COLO668 (cell line): ENCODE measurements around the gene HOXD1.

Experiments
- DNase-seq: peaks from one replicate; lab custom pipeline; 2025; ENCODE audit not compliant: unreplicated experiment; lab: John Stamatoyannopoulos, UW

HOXD1 gene

GRCh38 chr2:176187899-176188773 is at the start of gene HOXD1:
Gene HOXD1 (plus strand): TSS chr2:176188668. CDS start chr2:176188802, 134 bp downstream.
- peak; percentile 89 for DNase-seq

DNA sequence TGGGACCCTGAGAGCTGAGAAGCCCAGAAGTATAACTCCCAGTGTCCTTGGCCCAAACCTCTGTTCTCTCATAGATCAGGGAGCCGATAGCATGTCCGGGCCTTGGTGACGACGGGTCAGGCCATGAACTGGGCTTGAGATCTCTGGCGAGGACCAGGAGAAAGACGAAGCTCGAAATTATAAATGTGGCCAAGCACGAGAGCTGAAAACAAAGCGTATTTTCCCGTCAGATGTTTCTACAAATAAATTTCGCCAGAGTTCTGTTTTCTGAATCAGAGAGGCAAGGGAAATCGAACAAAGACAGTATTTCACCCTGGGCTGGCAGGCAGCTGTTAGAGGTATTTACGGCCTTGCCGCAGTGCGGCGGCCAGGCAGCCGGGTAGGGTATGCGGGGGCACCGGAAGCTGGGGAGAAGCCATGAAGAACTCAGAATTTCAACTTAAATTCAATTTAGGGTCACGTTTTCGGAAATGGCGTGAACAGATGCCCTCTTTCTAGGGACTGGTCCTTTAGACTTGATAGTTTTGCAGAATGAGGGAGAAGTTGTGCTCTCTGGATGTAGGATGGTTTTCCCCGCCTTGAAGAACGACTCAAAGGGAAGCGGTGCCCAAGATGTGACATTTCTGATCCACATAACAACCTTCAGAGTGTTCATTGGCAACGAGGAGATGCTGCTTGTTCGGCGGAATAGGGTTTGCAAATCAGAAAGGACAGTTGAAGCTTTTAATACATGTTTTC is 49.4 kb upstream of the HOXD1 start:
- DNase-seq, result peak; percentile 22

DNA sequence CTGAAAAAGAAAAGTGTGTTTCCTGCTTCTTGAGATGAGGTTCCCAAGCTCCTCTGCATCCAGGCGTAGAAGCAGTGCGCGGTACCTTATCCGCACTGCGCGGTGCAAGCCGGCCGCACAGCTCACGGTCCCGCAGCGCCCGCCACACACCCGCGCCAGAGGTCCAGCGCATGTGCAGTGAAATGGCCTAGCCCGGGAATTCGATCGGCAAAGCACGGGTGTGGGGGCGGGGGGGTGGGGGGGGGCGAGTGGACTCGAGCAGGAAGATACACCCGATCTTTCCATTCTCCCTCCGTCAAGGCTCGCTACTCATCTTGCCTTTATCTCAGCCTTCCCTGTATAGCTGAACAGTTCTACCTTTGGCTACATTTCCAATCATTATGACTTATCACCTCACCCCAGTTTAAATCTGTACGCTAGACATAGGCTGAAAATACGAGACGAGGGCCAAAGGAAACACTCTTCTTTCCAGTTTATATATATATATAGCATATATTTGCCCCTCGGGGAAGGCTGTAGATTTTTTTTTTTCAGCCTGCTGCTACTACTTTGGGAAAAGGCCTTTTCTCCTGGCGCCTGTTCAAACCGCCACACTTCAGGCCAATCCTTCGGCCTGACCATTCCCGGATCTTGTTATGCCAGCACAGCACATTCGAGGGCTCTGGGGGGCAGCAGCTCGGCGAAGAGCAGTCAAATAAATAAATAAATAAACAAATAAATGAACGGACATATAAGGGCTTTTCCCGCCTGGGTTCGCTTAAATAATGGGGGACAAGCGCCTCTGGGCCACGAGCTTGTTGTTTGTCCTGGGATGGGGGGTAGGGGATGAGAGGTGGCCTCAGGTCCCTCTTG is 48.6 kb upstream of the HOXD1 start:
- peak; percentile 32 for DNase-seq

- peak; percentile 89 for DNase-seq
Observed at GRCh38 chr2:176140513-176141317, 47.8 kb upstream of the HOXD1 start.

DNA sequence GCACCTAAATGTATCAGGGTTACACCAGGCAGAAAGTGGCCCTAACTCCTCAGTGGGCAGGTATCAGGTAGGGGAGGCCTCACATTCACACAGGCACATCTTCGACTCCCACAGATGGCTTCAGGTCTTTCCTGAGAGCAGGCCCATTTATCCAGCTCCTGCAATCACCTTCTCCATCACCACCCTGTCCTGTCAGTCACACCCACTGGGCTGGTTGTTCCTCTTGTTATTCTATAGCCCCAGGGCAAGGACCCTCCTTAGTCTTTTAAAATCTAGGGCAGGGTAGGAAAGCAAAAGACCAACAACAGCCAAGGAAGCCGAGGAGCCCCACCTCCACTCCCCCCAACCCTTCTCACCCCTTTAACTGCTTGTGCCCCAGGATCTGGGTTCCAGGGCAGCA is 46.2 kb upstream of the HOXD1 start:
- no peak for DNase-seq

DNA sequence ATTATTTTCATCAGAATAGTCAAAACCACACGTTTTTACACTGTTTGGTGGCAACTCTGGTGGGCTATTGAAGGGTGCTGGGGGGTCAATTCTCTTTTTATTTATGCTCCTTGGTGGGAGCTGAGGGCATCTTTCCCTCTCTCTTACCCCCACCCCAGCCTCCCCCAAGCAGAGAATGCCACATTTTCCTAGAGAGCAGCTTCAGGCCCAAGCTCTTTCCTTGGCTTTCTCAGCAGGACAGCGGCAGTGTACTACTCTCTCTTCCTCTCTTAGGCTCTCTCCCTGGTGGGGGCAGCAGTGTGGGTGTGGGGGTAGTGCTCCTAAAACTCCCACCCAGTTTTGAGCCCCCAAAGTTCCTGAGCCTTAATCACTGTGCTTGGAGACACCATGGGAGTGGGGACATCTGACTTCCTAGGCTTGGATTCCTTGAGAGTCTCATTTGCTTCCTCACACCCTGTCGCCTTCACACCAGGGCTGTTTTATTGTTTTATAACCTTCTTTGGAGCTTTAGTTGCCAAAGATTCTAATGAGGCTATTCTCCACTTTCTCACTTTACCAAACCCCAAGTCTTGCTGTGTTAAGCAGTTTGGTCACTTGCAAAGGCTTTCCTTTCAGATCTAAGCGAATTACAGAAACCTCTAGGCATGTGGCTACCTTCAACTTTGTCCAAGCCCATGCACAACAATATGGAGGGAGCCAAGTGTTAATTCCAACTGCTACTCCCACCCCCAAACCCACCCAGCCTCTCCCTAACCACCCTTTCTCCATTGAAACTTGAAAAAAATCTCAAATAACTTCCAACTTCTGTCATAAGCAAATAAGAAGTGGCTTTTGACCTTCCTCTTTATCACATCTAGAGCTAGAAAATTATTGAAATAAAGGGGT is 43.1 kb upstream of the HOXD1 start:
- DNase-seq, result no peak

GRCh38 chr2:176146101-176146500 is 42.4 kb upstream of the HOXD1 start:
- DNase-seq, result no peak

- no peak for DNase-seq
Observed at GRCh38 chr2:176146645-176147044, 41.8 kb upstream of the HOXD1 start.

DNA sequence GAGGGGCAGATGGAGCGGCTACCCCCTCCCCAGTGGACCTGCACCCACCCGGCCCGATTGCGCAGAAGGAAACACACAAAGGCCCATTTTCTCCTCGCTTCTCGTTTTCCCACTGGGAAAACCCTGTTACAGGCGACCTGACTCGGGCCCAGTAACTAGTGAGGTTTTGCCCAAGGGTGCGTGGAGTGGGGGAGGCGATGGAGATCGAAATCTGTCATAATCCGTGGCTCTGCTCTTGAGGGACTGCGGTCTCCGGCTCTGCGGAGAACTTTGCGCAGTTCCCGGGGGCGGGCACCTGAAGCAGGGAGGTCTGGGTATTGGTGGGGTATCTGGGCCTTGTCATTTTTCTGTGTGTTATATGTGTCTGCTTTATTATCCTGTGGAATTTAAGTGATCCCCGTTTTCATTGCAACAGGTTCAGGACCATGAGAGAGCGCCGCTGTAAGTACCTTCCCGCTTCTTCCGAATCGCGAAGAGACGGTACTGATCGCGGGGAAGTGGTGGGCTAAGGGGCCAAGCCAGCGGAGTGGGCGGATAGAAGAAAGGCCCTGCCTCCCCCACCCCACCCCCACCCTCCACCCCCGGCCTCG is 41.2 kb upstream of the HOXD1 start:
- no peak for DNase-seq

GRCh38 chr2:176147800-176148496 is 40.5 kb upstream of the HOXD1 start:
- DNase-seq, result no peak

- no peak for DNase-seq
Observed at GRCh38 chr2:176148751-176149421, 39.6 kb upstream of the HOXD1 start.

- DNase-seq, result no peak
Observed at GRCh38 chr2:176149481-176149938, 39.0 kb upstream of the HOXD1 start.

GRCh38 chr2:176149939-176150583 is 38.4 kb upstream of the HOXD1 start:
- DNase-seq, result no peak

- DNase-seq, result no peak
Observed at GRCh38 chr2:176150584-176151441, 37.7 kb upstream of the HOXD1 start.

- peak; percentile 37 for DNase-seq
Observed at GRCh38 chr2:176151442-176152287, 36.8 kb upstream of the HOXD1 start, which contains the start of gene HOXD4. Gene HOXD4 (plus strand): TSS chr2:176151550. CDS start chr2:176151634, 84 bp downstream.
